ENCODE measurements around the gene USO1.

DNA sequence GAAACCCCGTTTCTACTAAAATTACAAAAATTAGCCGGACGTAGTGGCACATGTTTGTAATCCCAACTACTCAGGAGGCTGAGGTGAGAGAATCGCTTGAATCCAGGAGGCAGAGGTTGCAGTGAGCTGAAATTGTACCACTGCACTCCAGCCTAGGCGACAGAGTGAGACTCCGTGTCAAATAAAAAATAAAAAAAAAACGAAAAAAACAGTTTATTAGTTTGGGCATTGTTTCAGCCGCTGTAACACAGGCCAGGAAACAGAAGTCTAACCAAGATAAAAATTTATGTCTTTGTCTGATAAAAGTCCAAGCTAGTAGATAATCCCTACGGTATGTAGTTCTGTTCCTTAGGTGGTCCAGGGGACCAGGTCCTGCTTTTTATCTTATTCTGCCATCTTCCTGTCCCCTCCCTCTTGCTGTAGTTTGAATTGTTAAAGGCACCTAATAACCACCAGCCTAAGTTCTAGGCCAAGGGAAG lies 21.4 kb downstream of the USO1 start:
- no peak for TF ChIP-seq POLR2A (IDR thresholded peaks at IDR 0.05)
- TF ChIP-seq CTCF (IDR thresholded peaks at IDR 0.05): no peak

All from testis (tissue), 2 donors.